Dedifferentiated amniotic fluid mesenchymal stem cell (primary cell): ENCODE measurements around the gene PARD3.
"Not testable (repeated sequence)": the region's sequence is repeated elsewhere in the genome, so short reads cannot be mapped to it uniquely, and the experiment has no call there.

Experiments
- DNase-seq: peaks from one replicate; pipeline ENCODE4 v3.0.0-alpha.2; 2016; ENCODE audit errors: extremely low spot score

PARD3 gene

DNA sequence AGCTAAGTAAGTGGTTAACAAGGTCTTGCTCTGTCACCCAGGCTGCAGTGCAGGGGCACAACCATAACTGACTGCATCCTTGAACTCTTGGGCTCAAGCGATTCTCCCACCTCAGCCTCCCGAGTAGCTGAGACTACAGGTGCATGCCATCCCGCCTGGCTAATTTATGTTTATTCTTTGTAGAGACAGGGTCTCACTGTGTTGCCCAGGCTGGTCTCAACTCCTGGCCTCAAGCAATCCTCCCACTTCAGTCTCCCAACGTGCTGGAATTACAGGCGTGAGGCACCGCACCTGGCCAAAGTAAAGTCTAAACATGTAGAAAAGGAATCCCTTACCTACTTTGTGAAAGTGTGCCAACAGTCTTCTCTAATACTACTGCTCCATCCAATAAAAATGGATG is 17.9 kb downstream of the PARD3 start:
- no peak for DNase-seq

DNA sequence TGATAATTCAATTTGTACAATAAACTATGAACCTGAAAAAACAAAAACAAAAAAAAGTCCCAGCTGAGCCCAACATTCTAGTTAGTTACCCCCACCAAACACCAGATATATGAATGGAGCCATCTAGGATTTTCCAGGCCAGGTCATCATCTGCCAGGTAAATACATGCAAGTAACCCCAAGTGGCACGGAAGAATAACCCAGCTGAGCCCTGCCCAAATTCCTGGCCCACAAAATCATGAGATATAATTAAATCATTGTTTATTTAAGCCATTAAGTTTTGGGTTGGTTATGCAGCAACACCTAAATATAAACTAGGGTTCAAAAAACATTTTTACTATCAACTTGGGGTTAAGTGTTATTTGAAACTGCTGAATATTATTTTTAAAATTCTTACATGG is 19.0 kb downstream of the PARD3 start:
- DNase-seq, result no peak

DNA sequence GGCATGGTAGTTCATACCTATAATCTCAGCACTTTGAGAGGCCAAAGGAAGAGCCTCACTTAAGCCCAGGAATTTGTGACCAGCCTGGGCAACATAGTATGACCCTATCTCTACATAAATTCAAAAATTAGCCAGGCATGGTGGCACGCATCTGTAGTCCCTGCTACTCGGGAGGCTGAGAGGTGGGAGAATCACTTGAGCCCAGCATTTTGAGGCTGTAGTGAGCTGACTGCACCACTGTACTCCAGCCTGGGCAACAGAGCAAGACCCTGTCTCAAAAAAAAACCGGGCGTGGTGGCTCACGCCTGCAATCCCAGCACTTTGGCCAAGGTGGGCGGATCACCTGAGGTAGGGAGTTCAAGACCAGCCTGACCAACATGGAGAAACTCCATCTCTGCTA is 19.8 kb downstream of the PARD3 start:
- DNase-seq, result no peak

DNA sequence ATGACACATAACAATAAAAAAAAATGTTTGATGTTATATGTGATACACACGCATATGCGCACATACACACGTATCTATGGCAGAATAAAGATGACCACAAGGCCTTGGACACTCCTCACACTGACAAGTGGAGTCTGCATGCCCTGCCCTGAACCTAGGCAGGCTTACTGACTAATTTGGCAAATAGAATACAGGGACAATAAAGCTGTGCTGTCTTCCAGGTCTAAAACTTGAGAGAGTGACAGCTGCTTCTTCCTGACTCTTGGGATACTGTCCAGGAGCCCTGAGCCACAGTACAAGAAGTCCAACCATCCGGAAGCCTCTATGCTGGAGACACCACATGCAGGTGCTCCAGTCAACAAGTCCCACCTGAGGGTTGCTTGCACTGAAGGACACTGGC is 20.3 kb downstream of the PARD3 start:
- no peak for DNase-seq

DNA sequence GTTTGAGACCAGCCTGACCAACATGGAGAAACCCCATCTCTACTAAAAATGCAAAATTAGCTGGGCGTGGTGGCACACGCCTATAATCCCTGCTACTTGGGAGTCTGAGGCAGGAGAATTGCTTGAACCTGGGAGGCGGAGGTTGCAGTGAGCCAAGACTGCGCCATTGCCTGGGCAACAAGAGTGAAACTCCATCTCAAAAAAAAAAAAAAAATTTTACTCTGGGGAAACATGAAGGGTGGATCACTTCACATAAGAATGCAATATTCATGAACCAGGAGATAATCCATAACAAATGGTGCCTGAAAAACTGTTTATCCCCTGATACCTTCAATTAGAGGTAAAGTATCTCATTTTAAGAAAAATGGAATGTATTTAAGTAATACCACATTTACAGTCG is 21.5 kb downstream of the PARD3 start:
- not testable (repeated sequence) for DNase-seq

DNA sequence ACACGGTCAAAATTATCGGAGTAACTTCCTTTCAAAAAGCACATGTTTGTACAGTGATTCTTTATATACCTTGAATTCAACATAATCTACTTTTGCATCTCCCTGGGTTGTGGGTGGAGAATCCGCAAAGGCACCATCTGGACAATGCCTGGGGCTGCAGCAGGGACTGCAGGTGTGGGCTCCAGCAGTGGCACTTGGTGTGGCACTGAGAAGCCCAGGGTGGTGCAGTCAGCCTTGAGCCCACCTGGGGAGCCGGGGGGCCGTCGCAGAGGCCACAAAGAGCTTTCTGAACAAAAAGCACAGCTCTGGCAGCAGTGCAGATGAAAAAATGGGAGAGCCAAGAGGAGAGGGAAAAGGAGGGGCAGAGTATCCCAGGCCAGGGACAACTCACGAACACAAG is 22.2 kb downstream of the PARD3 start:
- DNase-seq, result no peak

DNA sequence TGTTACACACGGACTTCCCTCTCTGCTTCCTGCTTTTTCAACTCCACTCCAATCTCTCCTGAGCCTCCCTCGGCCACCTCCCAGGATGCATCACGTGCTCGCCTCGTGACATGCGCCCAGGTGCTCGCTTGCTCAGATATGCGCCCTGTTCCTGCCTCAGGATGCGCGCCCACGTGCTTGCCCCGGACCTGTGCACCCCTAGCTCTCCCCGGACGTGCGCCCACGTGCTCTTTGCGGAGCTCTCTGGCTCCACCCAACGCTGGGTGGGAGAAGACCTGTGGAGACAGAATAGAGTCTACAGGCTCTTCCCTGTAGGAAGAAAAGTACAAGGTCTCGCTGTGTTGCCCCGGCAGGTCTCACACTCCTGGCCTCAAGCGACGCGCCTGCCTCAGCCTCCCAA is 23.1 kb downstream of the PARD3 start:
- DNase-seq, result no peak

DNA sequence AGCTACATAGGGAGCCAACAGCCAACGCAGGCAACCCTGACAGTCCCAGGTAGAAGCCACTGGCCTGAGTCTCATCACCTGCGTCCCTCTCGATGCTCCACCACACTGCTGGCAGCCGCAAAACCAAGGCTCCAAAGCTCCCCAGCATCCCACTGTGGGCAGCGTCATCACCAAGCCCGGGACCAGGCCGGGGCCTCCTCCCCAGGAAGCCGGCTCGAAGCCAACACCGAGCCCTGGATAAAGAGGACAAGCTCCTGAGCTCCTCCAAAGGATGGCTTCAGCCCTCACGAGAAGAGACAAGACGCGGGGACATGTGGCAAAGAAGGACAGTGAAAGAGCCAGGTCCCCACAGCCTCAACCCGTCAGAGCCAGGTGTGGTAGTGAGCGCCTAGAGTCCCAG is 23.9 kb downstream of the PARD3 start:
- DNase-seq, result no peak

DNA sequence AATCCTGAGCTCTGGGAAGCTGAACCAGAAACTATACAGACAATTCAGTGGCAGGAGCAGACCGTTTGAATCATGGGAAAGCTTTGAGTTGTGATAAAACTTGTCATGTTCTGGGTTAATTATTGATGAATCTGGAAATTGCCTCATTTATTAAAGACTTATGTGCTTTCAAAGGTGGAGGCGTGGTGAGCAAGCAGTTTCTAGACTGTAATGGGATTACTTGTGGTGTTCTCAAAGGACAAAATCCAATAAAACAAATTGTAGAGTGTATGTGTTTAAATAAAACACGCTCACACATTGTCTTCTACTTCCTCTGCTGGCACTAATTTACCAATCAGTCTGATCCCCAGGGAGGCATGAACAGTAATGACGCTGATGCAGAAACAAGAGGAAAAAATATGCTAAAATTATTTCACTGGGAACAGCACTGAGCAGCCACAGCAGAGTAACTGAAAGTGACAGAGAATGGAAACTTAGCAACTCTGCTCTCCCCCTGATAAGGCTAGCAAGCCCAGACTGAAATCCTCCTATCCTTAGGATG is 25.1 kb downstream of the PARD3 start:
- DNase-seq, result no peak

DNA sequence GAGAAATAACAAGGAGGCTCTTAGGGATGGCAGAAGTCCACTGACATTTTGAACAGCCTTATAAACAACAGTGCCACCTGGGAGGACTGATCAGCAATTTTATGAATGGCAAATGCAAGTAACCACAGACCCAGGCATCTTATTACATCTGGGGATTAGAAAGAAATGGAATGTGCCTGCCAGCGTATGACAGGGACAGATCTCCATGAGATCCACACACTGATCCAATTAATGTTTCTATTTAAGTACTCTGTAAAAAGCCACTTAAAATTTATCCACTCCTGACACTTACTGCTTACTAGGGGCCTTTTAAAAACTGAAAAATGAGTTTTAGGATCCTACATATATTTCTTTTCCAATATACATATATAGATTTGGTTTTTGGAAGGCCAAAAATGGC is 28.6 kb downstream of the PARD3 start:
- DNase-seq, result peak; percentile 54

DNA sequence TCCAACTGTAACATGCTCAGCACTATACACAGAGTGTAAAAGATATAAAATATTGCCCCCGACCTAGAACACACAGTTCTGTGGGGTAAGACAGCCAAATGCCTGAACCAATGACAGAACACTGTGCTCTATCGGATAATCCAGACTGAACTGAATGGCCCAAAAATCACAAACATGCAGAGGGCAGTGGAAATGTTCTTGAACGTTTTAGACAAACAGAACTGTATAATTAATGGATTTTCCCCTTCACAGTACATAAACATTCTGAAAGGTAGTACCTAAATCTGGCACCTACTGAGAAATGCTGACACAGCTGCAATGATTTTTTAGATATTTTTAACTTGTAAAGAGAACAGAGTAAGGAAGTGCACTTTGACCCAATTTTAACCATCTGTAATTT is 33.4 kb downstream of the PARD3 start:
- no peak for DNase-seq

DNA sequence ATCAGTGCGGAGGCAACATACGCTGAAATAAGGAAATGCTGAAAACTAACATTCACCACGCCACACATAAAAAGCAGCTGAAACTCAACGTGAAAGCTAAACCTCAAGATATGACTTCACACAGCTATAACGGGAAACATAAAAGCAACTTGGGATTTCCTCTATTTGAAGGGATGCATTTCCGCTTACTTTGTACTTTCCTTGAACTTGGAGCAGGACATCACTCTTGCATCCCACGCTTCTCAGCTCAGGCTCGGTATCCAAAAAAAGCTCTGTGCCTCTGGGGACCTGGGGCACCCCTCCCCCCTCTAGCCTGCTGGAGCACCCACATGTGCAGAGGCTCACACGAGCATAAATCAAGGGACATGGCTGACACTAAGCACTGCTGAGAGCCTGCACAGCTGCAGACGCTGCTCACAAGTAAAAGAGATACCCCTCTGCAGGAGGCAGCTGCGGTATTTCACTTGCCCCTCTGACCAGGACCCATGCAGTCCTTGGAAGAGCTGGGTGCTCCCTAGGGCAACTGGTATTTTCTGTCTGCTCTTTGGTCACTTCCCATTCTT is 34.2 kb downstream of the PARD3 start:
- DNase-seq, result no peak

DNA sequence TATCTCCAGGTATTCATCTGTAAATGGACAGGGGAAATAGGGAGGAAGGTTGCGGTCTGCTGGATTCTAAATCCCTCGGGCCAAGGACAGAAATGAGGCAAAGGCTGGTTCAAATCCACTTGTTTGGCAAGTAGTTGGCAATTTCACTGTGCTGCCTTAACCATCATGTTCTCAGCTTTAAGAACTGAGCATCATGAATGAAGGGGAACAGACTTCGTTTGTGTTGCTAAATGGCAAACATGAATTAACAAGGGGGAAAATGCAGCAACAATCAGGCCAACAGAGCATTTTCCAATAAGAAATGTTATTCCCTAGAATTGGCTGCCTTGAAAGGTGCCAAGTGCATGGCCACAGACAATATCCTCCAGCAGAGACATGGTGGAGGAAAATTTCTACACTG is 36.9 kb downstream of the PARD3 start:
- no peak for DNase-seq

DNA sequence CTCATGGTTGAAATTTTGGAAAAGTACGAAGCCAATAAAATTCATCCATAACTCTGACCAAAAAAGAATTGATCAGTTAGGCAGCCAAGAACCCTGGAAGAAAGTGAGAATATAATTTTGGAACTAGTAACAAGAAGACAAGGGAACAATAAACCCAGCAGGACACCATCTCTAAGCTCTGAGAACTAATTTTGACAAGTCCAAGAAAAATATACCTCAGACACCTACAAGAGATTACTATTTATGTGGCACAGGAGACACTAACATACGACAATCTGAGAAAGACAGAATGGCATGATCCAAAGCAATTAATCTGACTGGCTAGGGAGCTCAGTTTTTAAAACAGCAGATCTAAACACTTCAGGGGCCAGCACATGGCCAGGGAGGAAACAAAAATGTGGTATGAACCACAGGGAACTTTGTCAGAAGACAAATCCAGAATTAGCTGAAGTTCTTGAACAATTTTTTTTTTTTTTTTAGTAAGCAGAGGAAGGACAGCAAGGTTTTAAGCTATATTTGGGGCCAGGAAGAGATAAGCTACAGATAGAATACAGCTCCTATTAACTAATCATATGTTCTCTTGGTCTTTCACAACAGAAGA is 38.9 kb downstream of the PARD3 start:
- DNase-seq, result no peak

DNA sequence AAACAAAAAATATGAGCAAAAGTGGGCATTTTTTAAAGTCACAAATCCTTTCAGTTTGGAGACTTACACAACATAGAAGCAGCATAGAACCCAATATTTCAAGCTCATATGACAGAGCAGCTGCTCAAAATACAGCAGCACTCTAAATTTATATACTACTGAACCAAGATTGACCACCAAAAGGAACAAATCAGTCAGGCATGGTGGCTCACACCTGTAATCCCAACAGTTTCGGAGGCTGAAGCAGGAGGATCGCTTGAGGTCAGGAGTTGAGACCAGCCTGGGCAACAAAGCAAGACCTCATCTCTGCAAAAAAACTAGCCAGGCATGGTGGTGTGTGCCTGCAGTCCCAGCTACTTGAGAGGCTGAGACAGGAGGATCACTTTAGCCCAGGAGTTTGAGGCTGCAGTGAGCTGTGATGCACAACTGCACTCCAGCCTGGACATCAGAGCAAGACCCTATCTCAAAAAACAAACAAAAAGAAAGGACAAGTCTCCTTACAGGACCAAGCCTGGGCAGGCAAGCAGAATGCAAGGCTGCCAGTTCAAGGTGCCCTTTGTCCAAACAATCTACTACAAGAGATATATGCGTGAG is 40.0 kb downstream of the PARD3 start:
- no peak for DNase-seq

DNA sequence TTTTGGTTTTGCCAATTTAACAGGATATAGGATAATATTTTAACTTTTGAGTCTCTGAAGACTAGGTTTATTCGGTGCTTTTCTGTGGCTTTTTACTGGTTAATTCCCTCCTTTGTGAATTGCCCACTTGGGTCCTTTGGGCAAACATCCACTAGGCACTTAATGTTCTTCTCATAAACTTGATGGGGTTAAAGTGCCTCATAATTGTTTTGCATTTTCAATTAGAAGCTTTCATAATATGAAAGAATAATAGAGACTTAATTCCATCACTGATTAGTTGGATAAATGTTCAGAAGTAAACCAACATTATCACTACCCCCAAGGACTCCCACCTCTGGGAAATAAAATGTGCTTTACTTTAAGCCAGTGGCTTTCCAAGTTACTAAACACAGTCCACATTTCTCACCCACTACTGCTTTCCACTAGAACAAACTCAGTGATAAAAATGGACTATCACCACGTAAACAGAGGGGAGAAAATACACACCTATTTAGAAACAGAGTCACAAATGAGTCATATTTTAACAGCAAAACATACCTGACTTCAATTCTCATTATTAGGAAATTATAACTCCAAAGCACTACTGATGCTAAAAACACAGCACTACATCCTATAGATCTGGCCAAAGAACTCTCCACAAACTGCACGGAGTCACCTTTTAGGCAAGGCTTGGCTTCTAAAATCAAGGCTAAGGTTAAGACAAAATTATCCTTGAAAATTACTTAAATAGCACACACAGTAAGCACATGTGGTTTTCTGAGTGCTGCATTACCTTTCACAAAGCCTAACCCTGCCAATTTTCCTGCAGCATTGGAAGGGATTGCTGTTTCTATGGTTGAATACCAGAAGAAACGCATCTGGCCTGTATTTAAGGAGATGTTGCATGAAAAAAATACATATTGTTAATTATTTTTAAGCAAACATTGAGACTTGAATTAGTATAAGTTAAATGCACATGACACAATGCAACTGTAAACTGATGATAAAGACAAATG is 41.2 kb downstream of the PARD3 start:
- DNase-seq, result no peak

DNA sequence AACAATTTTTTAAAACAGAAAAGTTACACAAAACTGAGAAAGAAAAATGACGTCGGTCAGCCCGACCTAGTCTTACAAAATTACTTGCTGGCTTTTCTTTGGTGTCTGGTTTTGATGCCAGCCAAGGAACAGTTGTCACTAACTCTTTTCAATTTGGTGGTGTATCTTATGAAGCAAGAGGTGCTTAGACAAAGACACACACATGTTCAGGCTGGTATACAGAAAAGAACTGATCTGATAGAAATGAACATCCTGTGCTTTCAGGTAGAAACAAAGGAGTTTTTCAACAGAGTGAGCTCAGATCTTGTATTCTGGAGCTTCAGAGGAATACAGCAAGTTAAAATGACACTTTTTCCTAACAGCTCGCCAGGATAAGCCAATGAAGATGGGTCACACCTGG is 43.6 kb downstream of the PARD3 start:
- DNase-seq, result no peak

DNA sequence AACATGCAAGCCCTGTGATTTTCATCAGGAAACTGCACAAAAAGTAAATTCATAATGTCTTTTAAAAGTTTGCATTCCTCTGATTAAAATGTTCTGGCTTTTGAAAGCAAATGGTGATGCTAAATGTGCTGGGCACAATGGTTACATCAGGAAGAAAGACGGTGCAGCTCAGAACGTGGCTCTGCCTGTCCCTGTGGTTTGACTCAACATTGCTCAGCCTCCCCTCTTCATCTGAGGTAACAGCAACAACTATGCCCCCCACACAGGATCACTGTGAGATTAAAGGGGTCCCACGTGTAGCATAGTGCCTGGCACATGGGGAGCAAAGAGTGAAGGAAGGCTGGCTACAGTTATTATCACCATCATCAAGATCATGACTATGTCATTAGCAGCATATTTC is 44.0 kb downstream of the PARD3 start:
- DNase-seq, result no peak

DNA sequence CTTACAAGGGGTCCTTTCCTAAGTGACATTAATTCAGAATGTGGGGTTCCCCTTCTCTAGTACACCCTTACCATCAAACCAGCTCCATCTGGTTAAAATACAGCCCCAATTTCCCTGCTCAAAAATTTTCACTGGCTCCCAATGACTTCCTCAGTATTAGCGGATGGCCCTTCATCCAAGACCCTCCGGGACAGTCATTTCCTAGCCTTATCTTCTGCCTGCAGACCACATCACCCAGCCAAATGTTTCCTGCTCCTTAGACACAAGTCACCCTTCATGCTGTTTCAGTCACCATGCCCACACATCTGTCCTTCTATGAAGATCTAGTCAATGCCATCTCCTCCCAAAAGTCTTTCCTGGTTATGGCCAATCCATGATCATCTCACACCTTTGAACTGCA is 45.2 kb downstream of the PARD3 start:
- no peak for DNase-seq

DNA sequence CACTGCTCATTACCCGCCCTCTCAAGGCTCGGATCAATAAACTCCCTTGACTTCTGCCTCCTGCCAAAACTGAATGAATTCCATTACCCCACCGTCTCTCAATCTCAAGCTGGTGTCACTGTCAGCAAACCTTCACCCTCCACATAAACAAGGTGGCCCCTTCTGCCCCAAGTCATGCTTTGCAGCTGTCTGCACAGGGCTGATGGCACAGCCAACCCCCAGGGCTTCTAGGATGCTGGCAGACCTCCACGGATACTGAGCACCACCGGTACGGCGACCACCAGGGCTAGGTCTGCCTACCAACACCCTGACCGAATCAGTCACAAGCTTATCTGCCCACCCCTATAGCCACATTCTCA is 46.1 kb downstream of the PARD3 start:
- DNase-seq, result no peak

DNA sequence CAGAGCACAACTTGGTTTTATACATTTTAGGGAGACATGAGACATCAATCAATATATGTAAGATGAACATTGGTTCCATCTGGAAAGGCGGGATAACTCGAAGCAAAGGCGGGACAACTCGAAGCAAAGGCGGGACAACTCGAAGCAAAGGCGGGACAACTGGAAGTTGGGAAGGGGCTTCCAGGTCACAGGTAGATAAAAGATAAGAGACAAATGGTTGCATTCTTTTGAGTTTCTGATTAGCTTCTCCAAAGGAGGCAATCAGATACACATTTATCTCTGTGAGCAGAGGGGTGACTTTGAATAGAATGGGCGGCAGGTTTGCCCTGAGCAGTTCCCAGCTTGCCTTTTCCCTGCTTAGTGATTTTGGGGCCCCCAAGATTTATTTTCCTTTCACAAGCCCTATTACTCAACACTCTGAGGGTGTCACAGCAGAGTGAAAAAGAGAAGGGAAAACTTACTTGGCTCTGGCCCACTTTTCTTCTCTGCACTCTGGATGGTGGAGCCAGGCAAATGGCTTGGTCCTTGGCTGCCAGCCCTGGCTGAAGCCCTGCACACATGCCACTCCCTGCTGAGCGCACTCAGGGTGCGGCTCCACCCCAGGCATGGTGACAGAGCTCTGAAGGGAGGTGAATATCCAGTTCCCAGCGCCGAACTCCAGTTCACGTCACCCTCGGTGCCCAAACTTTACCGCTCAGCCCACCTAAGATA is 46.7 kb downstream of the PARD3 start:
- no peak for DNase-seq
